Gastrocnemius medialis (tissue), 4 donors: Measurements from ENCODE around the gene PRND.

Experiments
- CTCF ChIP-seq, 5 experiments: fragments of 450-650 bp in 3 of 5; fragments of 200-600 bp in 2 of 5; sonication (generic) in 2 of 5; IDR thresholded peaks in 4 of 5; conservative IDR thresholded peaks in 1 of 5; 1 replicate in 4 of 5; 2 replicates in 1 of 5; pipeline ENCODE4 v1.5.1; 2016 to 2019; ENCODE audit warnings: antibody characterized with exemption in 5 of 5, mild to moderate bottlenecking in 3 of 5, moderate library complexity in 3 of 5
- POLR2A ChIP-seq, 2 donors: fragments of 450-650 bp; IDR thresholded peaks; one replicate each; pipeline ENCODE4 v1.6.1; 2017; ENCODE audit warnings: antibody characterized with exemption in 2 of 2, mild to moderate bottlenecking in 2 of 2, moderate library complexity in 2 of 2

GRCh38 chr20:4677846-4678245, 43.9 kb upstream of the PRND start:
- no peak for TF ChIP-seq CTCF (IDR thresholded peaks at IDR 0.05 in 4 of 5, conservative IDR thresholded peaks at IDR 0.05 in 1 of 5)
- TF ChIP-seq POLR2A (IDR thresholded peaks at IDR 0.05): no peak
